CD4-positive, alpha-beta memory T cell (primary cell): Measurements from ENCODE around the gene DNASE1L3. TPM values are rescaled to one million over a fixed set of nuclear protein-coding genes. Genes with fewer than 3 reads are reported as not detected.

Experiments
- polyA plus RNA-seq, 2 donors: library from polyadenylated mRNA; unstranded; fragments of 300-500 nt; fragmentation: Illumina TruSeq; gene quantifications; one replicate each; pipeline ENCODE4 v1.2.3, GENCODE V29; 2021
- total RNA-seq, 2 experiments: library from RNA; stranded (reverse); gene quantifications; one replicate each; pipeline ENCODE4 v1.2.3, GENCODE V29; 2021

DNASE1L3 gene
- total and polyA plus RNA-seq, 4 experiments from 2014 or later: not detected

Other genes starting within 250 kb of the DNASE1L3 start
- gene FLNB, start 202.6 kb downstream of the DNASE1L3 start, total RNA-seq: 10 to 100 TPM; 22.5 to 28.5 TPM
- 10 to 100 TPM in 1 of 2 donors, 1 to 10 TPM in 1; 3.9 to 14.6 TPM for gene FLNB, start 202.6 kb downstream of the DNASE1L3 start, polyA plus RNA-seq
- gene ABHD6, start 26.8 kb upstream of the DNASE1L3 start, total RNA-seq: 1 to 10 TPM; 5.1 to 7.2 TPM
- gene ABHD6, start 26.8 kb upstream of the DNASE1L3 start, polyA plus RNA-seq: 1 to 10 TPM; 4.7 to 8.2 TPM
- gene RPP14, start 95.3 kb upstream of the DNASE1L3 start, total RNA-seq: 10 to 100 TPM; 15.1 to 15.4 TPM
- 1 to 10 TPM; 6.1 to 6.3 TPM for gene RPP14, start 95.3 kb upstream of the DNASE1L3 start, polyA plus RNA-seq
- gene HTD2, start 95.5 kb upstream of the DNASE1L3 start, total RNA-seq: 10 to 100 TPM in 1 of 2 experiments, 1 to 10 TPM in 1; 9.2 to 10.5 TPM
- gene HTD2, start 95.5 kb upstream of the DNASE1L3 start, polyA plus RNA-seq: 10 to 100 TPM; 25.1 to 28.8 TPM
- 10 to 100 TPM; 20.0 to 20.2 TPM for gene PXK, start 121.9 kb upstream of the DNASE1L3 start, total RNA-seq
- gene PXK, start 121.9 kb upstream of the DNASE1L3 start, polyA plus RNA-seq: 10 to 100 TPM; 23.5 to 28.7 TPM
- 10 to 100 TPM; 55.0 to 58.6 TPM for gene PDHB, start 222.9 kb upstream of the DNASE1L3 start, total RNA-seq
- 100 to 1,000 TPM; 103 to 148 TPM for gene PDHB, start 222.9 kb upstream of the DNASE1L3 start, polyA plus RNA-seq